ENCODE results near the gene SLC30A4.
"Not testable (repeated sequence)": the region's sequence is repeated elsewhere in the genome, so short reads cannot be mapped to it uniquely, and the experiment has no call there.

SLC30A4 gene

DNA sequence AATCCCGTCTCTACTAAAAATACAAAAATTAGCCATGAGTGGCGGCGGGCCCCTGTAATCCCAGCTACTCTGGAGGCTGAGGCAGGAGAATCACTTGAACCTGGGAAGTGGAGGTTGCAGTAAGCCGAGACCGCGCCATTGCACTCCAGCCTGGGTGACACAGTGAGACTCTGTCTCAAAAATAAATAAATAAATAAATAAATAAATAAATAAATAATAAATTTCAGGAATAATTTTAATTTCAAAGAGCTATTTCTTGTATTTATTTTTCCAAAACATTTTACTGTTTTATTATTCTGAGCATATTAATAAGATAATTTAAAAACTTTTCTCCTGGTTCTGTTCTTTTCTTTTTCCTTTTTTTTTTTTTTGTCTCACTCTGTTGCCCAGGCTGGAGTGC lies 15.4 kb downstream of the SLC30A4 start:
- not testable (repeated sequence) for DNase-seq (ENCODE audit: low read depth)

DNA sequence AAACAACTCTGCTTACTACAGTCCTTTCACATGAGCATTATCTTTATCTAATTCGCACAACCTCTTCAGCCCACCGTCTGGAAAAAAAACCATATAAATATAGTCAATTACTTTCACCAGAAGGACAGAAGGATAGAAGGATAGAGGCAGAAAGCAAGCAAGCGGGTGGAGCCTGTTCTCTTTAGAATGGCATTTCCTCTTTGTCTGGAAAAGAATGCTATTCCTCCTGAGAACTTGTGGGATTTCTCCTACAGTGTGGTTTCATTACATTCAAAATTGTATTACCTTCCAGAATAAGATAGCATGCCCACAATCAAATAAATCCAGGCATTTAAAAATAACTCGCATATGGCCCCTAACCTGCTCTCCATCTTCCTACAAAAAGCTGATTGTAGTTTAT lies 23.1 kb downstream of the SLC30A4 start:
- no peak for DNase-seq (ENCODE audit: low read depth)

DNA sequence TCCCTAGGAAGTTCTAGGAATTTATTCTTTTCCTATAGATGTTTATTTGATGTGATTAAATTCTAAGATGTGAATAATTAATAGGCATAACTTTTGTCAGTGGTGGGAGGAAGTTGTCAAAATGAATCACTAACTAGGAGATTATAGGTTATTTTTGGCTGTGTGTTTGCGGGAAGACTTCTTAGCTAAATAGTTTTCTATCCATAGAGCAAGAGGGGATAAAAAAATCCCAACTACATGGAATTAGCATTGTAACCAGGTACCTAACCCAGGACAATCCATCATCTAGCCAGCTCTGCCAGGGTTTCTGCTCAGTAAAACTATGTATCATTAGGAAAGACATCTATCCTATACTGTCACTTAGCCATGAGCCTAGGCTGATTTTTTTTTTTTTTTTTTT lies 23.9 kb downstream of the SLC30A4 start:
- no peak for DNase-seq (ENCODE audit: low read depth)

DNA sequence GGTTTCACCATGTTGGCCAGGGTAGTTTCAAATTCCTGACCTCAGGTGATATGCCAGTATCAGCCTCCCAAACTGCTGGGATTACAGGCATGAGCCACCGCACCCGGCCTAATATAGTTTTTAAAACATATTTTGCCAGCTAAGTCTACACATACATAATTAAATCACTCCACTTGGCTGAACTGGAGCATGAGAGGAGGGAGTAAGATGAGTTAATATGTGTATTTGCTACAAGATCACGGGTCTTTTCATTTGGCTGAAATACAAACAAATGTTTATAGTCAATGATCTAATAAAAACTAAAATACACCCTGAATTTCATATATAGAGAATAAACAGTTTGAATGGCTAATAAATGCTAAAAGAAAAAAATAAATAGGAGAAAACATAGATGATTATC lies 25.3 kb downstream of the SLC30A4 start:
- DNase-seq (ENCODE audit: low read depth): no peak

DNA sequence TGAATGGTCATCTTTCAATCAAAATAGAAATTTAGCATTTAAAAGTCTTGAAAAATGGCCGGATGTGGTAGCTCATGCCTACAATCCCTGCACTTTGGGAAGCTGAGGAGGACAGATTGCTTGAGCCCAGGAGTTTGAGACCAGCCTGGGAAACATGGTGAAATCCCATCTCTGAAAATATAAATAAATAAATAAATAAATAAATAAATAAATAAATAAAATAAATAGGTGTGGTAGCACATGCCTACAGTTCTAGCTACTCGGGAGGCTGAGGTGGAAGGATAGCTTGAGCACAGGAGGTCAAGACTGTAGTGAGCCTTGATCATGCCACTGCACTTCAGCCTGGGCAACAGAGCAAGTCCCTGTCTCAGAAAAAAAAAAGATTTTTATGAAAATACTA lies 25.9 kb downstream of the SLC30A4 start:
- no peak for DNase-seq (ENCODE audit: low read depth)

DNA sequence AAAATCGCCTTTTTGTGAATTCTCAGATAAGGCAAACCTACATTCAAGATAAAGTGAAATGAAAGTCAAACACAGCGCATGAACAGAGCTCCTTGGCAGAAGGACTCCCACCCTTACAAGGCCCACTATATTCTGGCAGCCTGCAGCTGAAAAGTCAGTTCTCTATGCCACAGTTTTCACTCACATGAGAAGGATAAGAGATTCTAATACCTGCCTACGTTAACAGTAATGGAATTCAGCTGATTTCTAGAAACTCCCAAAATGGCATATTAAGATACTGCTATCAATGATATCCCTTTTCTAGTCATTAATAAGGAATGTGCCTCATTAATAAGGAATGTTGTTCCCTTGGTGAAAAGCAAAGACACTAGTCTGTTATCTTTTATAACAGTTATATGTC lies 27.0 kb downstream of the SLC30A4 start:
- DNase-seq (ENCODE audit: low read depth): no peak

DNA sequence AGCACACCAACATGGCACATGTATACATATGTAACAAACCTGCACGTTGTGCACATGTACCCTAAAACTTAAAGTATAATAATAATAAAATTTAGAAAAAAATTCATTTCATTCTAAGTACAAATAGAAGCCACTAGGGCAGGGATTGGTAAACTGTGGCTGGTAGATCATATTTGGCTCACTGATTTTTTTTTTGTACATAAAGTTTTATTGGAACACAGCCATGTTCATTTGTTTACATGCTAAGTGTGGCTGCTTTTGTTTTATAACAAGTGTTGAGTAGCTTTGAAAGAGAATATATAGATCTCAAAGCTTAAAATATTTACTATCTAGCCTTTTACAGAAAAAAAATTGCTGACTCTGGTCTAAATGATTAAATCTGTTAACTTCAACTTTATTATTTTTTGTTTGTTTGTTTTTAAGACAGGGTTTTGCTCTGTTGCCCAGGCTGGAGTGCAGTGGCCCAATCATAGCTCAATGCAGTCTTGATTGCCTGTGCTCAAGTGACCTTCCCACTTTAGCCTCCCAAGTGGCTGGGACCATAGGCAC lies 32.8 kb downstream of the SLC30A4 start:
- DNase-seq (ENCODE audit: low read depth): no peak

DNA sequence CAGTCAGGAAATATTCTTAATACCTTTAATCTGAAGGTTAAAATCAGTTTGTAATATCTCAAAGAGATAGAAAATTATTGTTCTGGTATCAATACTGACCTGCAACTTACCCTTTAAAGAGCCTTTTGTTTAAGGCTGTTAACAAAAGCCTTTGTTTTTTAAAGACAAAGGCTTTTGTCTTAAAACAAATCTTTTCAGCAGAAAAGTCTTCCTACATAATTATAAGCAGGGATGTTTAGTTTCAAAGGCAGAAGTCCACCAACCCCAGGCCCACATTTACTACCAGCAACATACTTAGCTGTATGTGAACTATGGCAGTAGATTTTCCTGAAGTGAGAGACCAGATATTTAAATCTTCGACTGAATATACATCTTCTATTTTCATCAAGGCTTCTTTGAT lies 36.2 kb downstream of the SLC30A4 start:
- DNase-seq (ENCODE audit: low read depth): no peak

DNA sequence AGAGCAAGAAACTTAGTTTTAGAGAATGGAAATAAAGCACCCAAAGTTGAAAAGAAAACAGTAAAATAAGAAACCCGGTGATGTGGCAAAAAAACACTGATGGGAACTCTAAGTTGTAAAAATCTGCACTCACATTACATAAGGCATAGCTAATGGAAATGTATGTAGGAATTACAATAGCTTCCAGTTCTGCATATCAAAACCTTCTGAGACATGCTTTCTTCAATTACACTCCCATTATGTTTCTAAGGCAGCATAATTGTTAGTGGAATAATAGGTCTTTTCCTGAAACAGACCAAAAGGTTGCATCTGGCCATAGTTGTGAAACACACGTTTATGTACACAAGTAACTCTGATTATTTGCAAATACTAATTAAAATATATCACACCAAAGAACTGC lies 41.4 kb downstream of the SLC30A4 start:
- no peak for DNase-seq (ENCODE audit: low read depth)

DNA sequence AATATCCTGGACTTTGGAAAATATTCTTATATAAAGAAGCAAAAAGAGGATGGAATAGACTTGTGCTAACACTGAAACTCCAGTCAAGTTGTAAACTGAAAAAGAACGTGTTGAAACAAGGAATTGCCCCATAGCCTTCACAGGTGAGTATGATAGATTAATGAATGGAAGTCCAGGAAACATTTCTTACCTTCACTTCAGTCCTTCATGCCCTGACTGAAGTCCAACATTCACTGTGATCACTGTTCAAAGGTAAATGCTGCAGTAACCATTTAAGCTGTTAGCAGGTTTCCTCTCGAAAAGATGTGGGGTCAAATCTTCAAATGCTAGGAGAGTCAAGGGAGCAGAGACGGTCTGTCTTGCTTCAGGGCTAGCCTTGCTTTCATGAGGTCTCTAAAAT lies 46.1 kb downstream of the SLC30A4 start:
- no peak for DNase-seq (ENCODE audit: low read depth)

DNA sequence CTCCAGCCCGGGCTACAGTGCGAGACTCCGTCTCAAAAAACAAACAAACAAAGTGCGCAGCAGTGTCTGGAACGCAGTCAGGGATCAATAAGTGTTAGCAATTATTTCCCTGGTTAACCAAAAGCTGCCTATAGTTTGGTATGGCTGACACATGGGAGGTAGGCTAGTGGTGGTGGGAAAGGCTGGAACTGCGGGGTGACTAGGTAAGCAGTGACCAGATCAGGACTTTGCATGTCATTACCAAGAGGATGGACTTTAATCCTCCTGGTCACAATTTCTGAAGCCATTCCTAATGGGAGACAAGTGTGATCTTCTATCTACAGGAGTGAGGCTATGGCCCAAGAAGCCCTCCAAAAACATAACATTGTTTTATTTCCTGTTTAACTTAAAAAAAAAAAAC lies 47.8 kb downstream of the SLC30A4 start:
- DNase-seq (ENCODE audit: low read depth): no peak

DNA sequence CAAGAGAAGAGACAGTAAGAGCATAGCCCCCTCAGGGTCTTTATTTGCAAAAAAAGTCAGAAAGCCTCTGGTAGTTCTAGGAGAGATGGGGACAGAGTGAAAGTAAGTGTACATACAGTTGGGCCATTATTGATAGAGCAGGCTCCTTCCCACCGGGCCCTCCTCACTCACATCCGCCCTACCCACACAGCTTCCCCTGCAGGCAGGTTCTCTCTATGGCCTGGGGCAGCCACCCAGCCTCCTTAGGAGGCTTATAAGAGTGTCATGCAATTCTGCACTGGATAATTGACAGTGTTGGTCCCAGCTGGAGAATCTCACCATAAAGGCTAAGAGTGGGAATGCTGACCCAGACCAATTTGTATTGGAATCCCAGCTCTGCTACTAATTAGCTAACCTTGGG lies 49.5 kb downstream of the SLC30A4 start:
- DNase-seq (ENCODE audit: low read depth): no peak

DNA sequence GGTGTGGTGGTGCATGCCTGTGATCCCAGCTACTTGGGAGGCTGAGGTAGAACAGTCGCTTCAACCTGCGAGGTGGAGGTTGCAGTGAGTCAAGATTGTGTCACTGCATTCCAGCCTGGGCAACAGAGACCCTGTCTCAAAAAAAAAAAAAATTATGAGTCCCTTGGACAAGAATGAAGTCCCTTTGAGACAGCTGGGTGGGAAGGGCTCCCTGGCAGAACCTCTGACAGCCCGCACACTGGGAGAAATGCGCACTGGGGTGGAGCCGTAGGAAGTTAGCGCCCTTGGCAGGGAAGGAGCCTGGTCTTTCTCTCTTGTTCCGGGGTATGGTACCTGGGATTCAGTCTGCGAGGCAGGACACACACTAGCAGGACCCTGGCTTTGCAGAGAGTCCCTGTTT lies 51.4 kb downstream of the SLC30A4 start:
- DNase-seq (ENCODE audit: low read depth): no peak

DNA sequence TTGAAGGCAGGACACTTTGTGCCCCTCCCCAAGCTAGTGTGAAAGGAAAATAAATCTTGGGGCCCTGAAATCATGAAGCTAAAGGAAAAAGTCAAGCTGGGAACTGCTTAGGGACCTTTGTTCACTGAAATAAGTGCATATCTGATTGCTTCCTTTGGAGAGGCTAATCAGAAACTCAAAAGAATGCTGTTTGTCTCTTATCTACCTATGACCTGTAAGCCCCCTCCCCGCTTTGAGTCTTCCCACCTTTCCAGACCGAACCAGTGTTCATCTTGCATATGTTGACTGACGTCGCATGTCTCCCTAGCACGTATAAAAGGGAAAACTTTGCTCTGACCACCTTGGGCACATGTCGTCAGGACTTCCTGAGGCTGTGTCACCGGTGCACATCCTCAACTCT lies 53.1 kb downstream of the SLC30A4 start:
- DNase-seq (ENCODE audit: low read depth): no peak

DNA sequence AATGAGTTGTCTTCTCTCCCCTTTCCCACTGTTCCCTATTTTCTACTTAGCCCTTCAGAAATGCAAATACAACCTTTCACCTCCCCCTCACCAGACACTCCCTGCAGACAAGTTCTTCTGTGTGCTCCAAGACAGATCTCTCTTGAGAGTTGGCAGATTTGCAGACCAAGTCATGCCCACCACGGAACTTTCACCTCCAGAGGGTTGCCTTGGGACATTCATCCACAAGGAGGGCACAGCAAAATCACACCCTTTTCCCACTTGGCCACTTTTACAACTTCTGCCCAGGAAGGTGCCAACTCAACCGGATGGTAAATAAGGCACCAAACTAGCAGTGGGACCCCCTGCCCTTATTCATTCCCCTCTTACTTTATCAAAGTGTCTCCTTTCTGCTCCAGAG lies 53.5 kb downstream of the SLC30A4 start:
- no peak for DNase-seq (ENCODE audit: low read depth)

DNA sequence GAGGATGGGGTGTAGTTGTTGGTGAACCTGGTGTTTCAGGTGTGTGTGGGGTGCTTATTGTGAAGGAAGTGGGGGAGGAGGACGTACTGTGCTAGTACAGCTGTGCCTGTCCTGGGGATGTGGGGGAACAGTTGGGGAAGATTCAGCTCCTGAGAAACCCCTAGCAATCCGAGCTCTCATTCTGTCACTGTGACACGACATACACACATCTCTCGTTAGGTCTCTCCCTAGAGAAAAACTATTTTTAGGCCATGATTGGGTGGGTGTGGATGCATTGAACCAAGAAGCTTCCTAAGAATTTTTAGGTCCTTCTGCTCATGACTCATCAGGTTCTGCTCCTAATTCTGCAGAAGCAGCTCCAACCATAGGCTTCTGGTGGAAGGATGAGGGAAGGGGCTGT lies 54.3 kb downstream of the SLC30A4 start:
- no peak for DNase-seq (ENCODE audit: low read depth)

DNA sequence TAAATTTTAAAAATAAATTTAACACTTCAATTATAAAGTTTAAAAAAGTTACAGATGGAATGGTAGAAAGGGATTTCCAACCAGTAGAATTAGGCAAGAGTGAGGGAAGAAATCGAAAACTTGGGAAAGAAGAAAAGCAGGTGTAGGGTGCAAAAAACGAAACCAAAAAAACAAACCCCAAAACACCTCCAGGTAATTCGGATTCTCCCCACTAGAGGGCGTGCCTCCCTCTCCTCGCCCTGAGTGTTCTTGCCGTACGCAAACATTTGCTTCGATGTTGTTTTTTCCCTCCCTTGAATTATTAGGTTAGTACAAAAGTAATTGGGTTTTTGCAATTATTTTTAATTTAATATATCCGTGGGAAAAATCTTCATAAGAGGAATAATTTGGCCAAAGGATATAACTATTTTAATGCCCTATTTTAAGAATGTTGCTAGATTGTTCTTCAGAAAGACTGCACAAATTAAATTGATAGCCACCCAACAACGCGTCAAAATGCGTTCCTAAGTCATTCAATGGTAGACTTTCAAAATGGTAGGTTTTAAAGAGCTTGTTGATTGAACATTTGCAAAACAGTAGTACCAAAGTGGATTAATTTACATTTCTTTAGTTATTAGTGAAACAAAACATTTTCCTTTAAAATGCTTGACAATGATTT lies 63.7 kb downstream of the SLC30A4 start:
- peak; percentile 67 for DNase-seq (ENCODE audit: low read depth)

DNA sequence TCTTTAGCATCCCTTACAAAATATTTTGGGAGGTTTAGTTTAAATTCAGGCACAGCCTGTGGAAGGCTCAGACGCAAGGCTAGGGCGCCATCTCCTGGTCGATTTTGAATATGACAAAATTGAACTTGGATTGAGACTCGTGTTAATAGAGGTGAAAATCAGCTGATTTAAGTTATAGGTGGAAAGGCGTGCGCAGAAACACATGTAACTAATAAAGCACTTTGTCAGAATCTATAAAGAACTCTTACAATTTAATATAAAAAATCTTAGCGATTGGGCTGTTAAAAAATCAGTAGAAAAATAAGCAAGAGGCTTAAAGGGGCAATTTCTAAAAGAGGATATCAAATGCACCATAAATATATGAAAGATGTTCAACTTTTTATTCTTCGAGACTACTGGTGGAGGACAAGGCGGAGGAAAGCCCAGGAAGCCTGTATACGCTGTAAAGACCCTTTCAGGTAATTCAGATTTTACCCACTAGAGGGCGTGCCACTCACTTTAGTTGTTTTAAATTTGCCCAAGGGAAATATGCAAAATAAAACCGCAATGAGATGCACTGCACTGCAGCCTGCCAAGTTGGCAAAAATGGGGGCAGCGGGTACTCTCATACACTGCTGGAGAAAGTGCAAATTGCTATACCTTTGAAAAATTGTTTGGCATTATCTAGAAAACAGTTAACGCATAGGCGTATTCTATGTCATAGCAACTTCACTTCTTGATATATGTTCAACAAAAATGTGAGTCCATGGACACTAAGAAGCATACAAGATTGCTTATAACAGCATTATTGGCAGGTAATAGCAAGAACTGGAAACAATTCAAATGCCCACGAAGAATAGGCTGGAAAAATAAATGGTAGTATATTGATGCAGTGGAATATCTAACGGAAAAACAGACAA lies 64.7 kb downstream of the SLC30A4 start:
- peak; percentile 44 for DNase-seq (ENCODE audit: low read depth)

DNA sequence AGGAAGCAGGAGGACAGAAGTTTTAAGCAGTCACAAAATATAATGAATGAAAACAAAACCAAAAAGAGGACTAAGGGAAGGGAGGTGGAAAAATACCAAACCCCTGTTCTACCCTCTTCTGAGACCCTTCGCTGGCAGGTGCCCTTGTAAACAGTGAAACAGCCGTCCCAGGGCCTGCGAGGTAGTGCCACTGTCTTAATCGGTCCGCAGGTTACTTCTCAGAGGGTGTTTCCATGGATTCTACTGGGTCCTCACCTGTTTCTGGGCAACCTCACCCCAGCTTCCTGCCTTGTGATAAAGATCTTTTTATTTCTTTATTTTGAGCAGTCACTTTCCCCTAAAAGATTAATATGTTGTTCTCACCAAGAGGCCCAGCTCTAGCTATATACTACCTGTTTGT lies 65.3 kb downstream of the SLC30A4 start:
- DNase-seq (ENCODE audit: low read depth): no peak

DNA sequence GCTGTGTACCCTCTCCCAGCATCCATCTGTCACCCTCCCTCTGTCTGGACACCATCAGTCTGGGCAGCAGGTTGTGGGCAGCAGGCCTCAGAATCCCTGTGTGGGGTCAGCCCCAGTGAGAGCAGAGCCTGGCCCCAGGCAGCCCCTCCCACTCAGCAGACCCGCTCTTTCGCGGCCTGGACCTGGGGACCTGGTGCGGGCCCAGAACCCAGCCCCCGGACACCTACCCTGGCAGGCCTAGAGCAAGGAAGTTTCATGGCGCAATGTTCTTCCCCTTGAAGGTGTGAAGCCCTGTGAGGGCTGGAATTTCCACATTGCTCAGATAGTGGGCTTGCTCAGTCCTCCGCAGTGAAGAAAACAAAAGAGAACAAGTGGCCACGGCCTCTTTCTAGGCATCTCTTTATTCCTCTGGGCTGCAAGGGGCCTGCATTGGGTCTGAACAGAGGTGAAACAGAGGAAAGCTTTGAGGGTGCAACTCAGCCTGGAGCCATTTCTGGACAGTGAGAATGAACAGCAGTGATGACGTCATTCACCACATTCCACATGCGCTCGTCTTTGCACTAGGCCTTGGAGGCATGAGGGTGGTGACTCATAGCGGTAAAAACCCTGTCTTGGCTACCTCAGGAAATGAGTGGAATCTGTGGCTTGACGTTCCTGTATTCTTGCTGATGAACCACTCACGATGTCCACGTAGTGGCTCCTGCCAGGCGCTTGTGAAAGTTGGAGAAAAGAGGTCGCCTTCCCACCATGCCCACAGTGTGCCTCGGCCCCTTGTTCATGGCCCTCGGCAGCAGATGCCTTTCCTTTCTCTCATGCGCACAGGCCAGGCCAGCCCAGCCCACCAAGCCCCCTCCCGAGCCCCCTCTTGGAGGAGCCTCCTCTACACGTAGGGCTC lies 66.1 kb downstream of the SLC30A4 start:
- DNase-seq (ENCODE audit: low read depth): peak; percentile 41

DNA sequence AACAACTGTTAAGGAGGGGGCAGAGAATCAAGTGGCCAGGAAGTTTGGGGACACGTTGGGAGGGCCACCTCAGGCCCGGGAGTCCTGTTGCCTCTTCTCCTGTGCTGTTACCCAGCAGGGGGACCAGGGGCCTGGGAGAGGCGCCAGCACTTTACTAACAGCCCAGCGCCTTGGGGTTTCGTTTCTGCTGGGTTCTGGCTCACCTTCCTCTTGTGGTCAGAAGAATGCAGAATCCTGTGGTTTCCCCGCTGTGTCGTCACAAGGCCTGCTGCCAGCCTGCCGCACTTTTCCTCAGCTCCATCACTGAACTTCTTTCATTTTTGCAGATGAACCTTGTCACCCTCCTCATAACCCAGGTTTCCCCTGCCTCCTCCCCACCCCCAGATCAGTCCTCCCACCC lies 67.7 kb downstream of the SLC30A4 start:
- peak; percentile 43 for DNase-seq (ENCODE audit: low read depth)

DNA sequence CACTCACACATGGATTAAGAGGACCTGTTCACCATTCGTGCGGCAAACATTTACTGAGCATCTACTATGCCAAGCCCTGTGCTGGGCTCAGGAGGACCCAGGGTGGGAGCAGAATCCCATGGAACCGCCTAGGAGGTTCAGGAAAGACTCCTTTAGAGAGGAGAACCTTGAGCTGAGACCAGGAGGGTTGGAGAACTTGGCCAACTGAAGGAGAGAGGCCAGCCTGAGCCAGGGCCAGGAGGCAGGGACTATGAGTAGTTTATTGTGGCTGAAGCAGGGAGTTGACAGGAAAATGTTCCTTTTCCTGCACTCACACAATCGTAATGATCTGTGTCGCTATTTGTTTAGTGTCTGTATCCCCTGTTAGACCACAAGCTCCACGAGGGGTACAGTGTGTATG lies 71.3 kb downstream of the SLC30A4 start:
- no peak for DNase-seq (ENCODE audit: low read depth)

Data from activated T-helper 1 cell treated with Interleukin-2 at 50 U/mL for 16 hours (primary cell).